Stimulated activated CD4-positive, alpha-beta T cell treated with anti-CD3 and anti-CD28 coated beads, Interleukin-1b, Interleukin-23, amount 100 ng/mL, for 4 hours (primary cell): ENCODE measurements around the gene ANP32B.
A peak's percentile ranks its signal among the peaks of the same experiment; 100 is the strongest.
"Not testable (repeated sequence)": the region's sequence is repeated elsewhere in the genome, so short reads cannot be mapped to it uniquely, and the experiment has no call there.

Experiments
- DNase-seq, 2 donors: peaks; one replicate each; pipeline ENCODE4 v3.0.0-alpha.2; 2020; ENCODE audit warnings: low read depth in 2 of 2

Gene ANP32B

DNA sequence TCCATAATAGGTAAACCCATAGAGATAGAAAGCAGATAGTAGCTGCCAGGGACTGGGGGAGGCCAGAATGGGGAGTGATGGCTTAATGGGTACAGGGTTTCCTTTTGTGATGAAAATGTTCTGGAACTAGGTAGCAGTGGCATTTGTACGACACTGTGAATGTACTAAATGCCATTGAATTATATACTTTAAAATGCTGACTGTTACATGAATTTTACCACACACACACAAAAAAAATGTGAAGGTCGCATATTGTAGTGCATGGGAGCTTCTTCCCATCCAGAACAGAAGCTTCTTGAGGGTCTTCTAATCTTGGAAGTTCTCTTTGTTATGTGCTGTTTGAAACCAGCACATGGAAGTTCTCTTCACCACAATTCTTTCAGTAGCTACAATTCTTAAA lies 19.9 kb upstream of the ANP32B start:
- no peak for DNase-seq

DNA sequence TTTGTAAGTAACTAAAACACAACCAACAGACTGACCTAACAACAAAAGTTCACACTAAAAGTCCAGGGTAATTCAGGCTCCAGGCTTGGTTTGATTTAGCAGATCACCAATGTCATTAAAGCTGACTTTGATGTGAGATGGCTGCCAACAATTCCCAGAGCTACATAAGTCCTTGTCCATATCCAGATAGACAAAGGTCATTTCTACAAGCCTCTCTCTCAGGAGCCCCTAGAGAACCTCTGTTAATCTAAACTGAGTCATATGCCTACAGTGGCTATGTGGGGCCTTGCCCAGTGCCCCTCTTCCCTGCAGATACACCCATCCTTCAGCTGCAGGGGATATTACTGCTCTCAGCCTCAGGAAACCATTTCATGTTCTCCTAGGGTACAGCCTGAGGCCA lies 18.2 kb upstream of the ANP32B start:
- DNase-seq: no peak

DNA sequence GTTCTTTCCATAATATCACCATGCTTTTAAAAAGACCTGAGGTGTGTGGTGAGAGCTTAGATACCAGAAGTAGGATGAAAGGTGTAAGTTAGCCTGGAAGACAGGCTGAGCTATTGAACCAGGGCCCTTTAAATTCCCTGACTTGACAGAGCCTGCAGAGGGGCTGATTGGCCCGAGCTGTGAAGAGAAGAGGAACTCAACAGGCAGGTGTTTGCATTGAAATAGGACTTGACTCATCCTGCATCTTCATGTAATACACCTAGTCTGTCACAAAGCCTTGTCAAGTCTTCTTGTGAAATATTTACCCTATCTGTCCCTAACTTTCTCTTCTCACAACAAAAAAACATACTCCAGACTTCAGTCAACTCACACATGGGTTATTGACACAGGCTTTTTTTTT lies 16.6 kb upstream of the ANP32B start:
- DNase-seq: no peak

DNA sequence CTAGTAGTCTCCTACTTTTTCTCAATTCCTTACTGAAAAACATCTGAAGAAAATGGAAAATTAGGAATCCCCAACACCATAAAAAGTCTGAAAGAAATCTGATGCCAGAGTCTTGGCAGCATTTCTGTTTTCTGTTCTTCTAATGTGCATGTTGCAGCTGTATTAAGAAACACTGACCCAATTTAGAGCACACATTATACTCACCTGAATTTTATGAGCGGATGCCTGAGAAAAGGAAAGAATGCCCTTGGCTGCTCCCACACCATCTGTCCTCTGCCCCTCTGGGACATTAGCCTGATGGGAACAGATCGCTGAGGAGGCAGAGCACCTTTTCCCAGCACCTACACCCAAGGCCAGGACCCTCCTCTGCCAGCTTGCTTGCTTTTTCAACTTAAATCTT lies 14.1 kb upstream of the ANP32B start:
- no peak for DNase-seq

DNA sequence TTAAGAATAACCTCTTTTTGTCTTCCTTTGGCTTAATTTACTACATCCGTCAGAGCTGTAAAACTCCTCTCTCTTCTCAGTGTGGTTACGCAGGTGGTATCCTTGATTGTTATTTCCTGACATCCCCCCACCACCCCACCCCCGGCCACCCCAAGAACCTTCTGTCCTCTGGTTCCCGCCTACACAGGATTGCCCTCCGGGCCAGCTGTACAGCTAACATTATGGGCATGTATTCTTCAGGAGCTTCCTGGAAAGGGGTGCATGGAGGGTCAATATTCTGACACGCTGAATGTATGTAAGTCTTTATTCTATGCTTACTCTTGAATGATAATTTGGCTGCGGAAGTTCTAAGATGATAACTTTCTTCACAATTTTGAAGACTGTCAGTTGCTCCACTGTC lies 13.0 kb upstream of the ANP32B start:
- no peak for DNase-seq

DNA sequence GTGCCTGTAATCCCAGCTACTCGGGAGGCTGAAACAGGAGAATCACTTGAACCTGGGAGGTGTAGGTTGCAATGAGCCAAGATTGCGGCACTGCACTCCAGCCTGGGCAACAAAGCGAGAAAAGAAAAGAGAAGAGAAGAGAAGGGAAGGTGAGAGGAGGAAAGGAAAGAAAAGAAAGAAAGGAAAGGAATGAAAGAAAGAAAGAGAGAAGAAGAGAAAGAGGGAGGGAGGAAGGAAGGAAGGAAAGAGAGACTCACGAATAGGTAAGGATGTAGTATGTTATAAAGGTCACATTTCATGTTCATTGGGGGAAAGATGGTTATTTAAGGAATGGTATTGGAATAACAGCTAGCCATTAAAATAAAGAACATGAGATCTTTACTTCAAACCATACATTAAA lies 10.4 kb upstream of the ANP32B start:
- no peak for DNase-seq

DNA sequence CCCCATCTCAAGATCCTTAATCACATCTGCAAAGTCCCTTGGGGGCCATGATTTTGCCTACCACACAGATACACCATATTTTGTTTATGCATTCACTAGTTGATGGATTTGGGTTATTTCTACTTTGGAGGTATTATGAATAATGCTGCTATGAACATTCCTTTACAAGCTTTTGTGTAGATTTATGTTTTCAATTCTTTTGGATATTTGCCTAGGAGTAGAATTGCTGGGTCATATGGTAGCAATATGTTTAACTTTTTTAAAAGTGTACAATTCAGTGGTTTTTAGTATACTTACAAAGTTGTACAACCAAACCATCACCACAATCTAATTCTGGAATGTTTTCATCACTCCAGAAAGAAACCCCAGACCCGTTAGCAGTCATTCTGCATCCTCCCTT lies 7.8 kb upstream of the ANP32B start:
- DNase-seq: no peak

DNA sequence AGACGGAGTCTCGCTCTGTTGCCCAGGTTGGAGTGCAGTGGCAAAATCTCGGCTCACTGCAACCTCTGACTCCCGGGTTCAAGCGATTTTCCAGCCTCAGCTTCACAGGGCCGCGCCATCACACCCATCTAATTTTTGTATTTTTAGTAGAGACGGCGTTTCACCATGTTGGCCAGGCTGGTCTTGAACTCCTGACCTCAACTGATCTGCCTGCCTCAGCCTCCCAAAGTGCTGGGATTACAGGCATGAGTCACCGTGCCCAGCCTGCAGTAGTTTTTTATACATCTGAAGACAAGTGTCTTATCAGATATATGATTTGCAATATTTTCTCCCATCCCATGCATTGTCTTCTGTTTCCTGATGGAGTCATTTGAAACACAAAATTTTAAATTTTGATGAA lies 6.5 kb upstream of the ANP32B start:
- DNase-seq: not testable (repeated sequence)

DNA sequence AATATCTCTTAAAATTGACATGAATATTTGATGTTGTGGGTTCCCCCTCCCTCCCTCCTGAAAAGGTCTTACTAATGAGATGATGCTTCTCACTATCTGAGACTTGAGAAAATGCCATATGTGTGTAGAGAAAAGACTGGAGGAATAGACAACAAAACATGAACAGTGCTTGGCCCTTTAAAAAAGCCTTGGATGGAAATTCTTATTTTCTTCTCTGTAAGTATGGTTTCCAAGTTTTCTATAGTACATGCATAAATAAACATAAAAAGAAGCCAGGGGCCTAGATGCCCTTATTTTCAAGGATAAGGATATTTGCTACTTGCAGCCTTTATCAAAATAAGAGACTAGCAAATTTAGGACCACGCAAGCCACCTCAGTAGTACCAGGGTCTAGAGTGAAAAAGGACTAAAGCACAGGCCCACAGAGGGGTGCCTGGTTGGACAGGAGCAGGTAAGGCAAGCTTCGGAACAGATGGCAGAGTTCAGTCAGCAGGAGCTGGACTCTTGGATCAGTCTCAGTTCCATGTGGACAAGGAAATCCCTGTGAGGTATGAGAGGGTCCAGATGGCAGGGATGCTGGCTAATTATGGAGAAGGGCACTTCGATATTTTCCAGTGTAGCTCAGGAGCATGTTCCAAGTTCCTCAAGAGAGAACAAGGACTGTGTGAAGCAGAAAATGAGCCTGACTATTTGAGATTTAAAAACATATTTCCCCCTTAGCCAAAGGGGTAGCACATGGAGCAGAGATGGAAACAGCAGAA lies 4.6 kb upstream of the ANP32B start:
- DNase-seq: no peak

DNA sequence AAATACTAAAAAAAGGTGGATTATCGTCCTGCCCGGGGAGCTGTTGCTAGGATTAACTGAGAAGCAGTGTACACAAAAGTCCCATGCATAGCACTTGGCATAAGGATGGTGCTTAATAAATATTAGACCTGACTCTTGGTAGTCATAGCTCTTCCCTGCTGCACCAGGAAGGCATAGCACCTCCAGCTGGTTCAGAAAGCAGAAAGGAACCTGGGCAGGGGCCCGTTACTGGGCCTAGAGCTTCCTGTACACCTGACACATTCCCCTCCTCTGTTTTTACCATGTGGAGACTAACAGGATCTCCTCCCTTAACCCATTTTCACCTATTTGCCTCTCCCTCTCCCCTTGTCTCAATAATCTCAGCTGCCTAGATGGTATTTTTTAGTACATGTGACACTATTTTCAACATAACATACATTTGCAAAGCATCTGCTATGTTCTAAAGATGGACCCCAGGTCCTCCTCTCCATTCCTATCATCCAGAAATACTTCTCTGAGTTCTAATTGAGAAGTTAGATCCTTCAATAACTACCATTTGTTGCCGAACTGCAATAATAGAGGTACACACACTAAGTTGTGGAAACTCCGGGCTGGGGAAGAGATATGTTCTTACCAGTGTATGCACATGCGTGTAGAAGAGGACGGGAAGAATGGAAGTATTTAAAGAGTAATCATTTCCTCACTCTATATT lies 3.2 kb upstream of the ANP32B start:
- DNase-seq: no peak

DNA sequence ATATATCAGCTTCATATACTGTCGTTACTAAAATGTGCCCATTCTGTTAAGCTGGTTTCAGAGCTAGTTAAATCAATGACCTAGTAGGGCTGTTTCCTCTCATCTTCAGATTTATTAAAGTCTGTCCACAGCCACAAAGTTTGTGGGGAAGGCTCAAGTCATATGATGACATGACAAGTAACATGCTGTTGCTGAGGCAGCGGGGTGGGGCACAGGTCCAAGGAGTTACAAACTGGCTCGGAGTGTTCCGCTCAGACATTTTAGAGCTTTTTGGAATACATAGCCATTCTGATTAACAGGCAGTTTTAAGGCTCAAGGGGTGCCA lies 2.7 kb upstream of the ANP32B start:
- DNase-seq: no peak

DNA sequence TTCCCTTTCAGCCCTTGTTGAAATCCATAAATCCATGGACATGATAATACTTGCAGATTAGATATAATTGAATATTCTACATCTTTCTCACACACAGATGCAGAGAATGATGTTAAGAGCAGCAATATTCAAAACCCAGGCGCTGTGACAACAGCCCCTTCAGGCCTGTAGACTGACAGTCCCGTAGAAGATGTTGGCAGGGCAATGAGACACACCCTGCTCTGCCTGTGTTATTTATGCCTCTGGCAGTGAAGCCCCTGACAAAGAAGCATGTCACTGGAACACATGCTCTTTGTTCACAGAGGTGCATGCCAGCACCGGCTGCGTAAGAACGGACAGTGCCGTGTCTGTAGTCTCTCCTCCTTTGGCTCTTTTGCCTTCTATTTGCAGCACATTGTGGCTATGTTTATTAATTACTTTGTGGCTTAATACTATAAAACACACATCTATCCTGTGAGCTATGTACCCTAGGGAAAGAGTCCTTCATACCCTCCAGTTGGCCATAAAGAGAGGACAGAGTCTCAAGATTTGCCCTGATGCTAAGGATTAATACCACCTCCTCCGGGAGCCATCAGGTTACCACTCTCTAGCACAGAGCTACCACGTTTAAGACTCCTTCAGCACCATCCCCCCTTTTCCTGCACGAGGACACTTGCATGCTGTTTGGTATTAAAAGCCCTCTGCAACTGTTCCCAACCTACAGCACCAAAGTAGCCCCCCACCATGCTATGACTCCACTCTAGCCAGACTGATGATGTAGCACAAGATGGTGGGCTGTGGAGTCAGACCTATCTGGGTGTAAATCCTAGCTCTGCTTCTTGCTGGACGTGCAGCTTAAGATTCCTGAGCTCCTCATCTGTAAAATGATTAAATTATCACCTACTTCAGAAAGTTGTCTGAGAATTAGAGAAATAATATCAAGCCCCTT lies 2.0 kb upstream of the ANP32B start:
- DNase-seq: no peak

DNA sequence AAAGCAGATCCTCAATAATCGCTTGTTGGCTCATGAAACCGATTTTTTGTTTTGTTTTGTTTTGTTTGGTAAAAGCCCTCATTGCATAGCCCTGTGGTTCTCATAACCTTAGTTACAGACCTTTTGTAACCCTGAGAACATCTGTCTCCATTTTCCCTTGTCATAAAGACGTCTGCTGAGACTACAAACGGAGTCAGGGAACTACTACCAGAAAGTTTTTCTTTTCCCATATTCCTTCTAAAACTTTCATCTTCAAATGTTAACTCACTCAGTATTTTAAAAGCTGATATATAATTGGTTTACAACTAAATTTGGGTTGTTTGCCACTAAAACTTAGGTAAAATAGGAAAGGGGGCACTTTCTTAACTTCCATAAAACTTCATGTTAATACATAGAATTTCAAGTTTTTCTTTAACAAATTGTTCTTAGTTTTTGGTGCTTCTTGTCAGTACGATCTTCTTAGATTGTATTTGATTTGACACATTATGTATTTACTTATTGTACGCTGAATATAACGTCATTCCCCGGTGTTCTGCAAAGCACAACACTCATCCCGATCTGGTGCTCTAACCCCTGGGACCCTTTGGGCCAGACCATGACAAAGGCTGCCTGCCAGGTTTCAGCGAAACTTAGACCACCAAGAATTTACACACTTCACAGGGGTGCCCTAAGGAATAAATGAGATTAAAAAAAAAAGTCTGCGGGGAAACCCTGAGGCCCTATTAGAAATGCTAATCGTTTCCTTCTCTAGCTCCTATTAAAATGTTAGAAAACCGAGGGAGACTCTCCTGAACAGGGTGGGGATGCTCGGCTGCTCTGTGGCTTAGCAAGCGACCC lies 1.1 kb upstream of the ANP32B start:
- DNase-seq: no peak

DNA sequence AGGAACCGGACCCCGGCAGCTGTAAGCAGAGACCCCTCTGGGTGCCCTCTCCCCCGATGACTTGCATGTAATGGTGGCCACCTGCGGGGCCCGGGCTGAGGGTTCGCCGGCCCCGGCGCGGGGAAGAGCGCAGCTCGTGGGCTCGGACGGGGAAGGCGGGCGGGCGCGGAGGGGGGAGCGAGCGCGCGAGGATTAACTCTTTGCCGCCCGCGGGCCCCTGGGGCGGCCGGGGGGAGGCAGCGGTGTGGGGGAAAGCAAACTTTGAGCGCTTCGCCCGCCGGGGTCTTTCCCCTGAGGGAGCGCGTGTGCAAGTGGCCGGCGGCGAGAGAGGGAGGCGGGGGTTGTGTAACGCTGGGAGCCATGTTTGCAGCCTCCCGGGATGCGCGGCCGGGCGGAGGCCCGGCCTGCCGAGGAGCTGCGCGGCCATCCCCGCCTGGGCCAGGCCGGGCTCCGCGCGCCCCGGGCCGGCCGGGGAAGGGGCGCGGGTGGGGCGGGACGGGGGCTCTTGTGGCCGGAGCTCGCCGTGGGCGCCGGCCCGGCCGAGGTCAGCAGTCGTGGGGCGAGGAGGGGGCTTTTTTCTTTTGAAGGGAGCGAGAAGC lies 547 bp downstream of the ANP32B start:
- peak; percentile 45 to 61 for DNase-seq

DNA sequence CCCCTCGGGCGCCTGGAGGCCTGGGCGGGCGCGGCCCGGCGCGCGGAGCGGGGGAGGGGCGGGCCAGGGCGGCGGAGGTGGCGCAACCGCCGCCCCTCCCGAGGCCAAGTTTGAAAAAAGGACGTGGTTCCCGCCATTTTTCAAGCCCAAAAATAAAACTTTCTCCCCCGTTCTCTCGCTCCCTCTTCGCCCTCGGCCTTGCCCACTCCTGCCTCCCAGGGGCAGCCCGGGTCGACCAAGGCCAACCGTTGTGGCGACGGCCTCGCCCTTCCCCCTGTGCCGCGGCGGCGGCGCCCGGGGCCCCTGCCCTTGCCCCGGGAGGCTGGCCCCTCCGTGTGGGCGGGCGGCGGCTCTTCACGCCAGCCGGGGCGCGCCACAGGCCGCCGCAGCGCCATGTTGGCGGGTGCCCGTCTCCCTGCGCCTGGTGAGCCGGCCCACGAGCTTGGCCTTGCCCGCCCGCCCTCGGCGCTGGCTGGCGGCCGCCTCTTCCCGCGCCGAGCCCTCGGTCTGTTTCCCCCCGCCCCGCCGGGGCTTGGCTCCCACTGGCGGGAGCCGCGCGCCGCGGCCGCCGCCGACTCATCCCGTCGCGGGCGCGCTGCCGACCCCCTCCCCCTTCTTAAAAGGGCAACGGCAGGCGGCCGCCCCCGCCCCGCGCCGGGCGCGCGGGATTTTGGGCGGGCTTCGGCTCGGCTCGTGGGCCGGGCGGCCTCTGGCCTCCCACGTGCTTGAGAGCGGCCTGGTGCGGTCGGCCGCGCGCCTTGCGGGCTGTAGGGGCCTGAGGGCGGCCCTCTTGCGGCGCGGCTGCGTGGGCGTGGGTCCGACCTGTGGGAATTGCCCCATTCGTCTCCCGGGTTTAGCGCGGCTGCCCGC lies 1.3 kb downstream of the ANP32B start:
- DNase-seq: peak; percentile 79

DNA sequence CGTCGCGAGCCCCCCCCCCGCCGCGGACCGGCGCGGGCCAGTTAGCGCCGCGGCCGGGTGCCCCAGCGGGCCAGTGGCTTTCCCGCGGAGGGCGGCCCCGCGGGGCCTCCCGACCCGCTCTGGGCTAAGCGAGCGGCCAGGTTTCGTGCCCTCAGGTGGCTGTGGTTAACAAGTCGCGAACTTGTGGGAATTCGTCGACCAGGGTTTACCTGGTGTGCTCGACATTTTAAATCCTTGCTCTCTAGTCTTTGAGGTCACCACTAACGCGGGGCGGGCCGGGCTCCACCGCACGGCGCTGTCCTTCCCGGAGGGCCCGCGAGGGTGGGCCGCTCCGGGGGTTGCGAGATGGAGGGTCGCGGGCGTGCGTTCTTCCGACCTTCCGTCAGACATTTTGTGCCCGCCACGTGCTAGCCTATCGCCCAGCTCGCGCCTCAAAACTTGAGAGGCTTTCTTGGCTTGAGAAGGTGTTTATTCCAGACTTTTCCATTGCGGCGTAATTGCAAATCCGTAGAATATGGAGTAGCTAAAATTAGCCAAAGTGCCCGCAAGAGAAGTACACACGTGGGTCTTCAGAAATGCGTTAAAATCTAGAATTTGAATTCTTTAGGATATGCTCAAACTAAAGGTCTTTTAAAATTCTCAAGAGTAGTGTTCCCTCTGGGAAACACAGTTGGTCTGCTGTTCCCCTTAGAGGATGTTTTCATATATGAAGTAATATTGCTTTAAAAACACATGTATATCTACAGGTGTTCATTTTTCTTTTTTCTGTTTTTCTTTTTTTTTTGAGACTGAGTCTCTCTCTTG lies 2.1 kb downstream of the ANP32B start:
- DNase-seq: peak in 1 of 2 donors; percentile 39

DNA sequence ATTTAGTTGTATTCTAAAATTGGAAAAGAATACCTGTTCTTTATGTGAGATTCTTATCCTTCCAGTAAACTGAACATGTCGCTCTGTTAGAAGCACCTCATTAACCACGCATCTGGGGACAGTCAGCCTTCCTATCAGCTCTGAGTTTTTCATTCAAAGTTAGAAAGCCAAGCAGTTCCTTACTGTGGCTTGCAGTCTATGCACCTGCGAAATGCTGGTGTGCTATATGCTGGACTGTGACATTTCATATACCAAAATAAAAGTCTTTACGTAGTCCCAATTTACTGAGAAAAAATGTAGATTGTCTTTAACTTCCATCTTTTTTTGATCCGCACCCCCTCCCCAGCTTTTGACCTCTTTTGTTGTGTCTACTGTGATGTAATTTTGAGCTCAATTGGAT lies 4.3 kb downstream of the ANP32B start:
- DNase-seq: no peak

DNA sequence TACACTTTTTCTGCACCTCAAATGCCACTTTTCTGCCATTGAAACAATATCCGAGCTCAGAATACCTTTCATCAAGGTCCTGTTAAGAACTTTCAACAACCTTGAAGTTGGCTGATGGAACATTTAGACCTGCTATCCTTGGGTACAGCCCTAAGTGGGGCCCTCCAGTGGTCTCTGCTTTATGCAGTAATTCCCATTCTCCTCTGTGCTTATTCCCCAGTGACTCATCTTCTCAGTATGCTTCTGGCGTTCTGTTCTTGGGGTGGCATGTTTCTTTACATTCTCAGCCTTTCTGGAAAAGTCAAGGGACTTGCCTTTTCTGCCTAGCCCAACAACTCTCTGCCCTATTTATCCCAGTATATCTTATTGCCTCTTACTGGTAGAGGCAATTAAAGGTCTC lies 7.1 kb downstream of the ANP32B start:
- no peak for DNase-seq

DNA sequence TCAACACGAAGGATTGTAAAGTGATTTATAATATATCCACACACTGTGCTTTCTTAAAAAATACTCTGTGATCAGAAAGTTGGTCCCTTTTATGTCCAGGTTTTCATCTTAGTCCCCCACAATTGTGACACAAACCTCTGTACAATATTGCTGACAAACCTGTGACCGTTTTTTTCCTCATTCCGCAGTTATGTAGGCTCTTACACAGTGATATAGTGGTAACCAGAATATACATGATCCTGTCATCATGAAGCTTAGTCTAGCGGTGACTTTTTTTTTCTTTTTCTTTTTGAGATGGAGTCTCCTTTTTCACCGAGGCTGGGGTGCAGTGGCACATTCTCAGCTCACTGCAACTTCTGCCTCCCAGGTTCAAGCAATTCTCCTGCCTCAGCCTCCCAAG lies 8.7 kb downstream of the ANP32B start:
- DNase-seq: no peak

DNA sequence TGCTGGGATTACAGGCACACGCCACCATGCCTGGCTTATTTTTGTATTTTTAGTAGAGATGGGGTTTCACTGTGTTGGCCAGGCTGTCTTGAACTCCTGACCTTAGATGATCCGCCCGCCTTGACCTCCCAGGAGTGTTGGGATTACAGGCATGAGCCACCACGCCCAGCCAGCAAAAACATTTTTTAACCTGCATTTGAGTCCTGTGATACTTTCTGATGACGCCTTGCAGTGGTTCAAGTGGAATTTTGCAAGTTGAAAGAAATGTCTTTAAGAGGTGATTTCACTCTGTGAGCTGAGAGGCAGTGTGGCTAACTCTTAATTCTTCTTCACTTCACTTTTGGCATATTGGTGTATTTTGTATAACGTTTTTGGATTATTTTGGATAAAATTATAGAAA lies 9.1 kb downstream of the ANP32B start:
- no peak for DNase-seq
